Lung microvascular endothelial cell (primary cell): ENCODE results near the gene SIRT7. TPM values are rescaled to one million over a fixed set of nuclear protein-coding genes. Genes with fewer than 3 reads are reported as not detected.
A peak's percentile ranks its signal among the peaks of the same experiment; 100 is the strongest.

ENCODE experiments used
- DNase-seq, 2 donors: peaks; one replicate each; pipeline versions ENCODE4 v3.0.0 to v3.0.0-alpha.2; 2010; ENCODE audit warnings: low read depth in 2 of 2
- total RNA-seq: library from RNA; depleted of rRNA; stranded (reverse); fragments of >200 nt; gene quantifications from 2 replicates; pipeline ENCODE4 v1.2.1, GENCODE V29; 2014

The SIRT7 gene
- total RNA-seq, 1 donor from 2014 or later, result 13.1 TPM

DNA sequence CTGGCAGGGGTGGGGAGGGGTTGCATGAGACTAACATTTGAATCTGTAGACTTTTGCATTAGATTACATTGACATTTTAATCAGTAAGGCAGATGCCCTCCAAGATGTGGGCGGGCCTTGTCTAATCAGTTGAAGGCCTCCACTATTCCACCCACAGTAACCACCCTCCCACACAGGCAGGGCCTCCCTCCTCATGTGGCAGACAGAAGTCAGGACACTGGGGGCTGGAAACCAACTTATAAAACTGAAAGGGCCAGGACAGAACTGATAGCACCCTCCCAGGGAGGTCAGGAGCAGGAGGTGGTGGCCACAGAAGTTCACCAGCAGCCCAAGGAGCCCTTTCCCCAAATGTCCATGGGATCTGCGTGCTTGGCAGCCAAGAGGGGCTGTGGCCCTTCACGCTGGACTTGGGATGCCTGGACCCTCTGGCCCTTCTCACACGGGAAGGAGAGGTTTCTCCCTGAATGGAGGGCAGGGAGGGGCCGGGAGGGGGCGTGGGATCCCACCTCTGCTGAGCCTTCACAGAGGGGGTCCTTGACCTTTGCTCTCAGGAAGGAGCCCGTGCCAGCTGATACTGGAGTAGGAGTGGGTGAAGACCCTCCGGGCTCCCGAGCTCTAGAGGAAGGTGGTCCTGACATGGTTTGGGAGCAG lies 14.5 kb upstream of the SIRT7 start:
- no peak for DNase-seq

DNA sequence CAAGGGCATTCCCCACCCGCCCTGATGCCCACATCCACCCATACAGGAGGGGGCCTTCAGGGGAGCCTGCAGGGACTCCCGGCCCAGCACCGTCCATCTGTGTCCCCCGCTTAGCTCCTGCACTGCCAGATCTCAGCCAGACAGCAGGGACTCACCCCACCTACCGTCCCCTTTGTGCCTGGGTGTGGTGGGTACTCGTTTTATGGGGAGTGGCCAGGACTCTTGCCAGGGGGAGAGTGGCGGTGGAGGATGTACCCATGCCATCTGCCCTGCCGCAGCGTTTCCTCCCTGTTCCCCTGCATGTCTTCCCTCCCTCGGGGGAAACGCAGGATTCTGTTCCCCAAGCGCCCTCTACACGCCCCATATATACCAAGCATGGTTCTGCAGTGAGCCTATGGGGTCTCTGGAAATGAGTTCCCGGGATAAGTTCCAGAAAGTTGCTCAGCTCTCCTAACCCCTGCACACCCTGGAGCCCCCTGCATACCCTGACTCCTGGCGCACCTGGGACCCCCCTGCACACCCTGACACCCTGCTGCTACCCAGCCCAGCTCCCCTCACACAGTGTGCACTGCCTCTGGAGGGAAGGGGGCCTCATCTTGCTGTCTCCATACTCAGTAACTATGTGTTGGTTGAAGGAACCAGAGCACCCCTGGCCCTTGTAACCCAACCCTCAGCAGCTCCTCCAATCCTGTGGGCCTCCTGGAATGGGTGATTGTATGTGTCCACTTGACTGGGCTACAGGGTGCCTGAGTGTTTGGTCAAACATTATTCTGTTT lies 13.8 kb upstream of the SIRT7 start:
- no peak for DNase-seq

DNA sequence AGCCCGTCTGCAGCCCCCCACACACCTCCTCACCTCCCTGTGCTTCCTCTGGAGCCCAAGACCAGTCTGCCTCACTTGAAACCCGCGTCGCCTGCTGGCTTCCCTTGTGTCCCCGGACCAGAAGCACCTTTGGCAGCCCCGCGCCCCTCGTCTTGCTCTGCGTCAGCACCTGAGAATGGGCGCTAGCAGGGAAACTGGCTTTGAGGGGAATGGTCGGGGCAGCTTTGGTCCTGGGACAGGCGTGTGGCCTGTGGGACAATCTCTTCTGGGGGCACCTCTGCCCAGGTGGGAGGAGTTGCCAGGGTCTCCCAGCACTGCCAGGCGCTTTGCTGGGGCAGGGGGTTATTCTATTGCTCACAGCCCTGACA lies 13.2 kb upstream of the SIRT7 start:
- no peak for DNase-seq

DNA sequence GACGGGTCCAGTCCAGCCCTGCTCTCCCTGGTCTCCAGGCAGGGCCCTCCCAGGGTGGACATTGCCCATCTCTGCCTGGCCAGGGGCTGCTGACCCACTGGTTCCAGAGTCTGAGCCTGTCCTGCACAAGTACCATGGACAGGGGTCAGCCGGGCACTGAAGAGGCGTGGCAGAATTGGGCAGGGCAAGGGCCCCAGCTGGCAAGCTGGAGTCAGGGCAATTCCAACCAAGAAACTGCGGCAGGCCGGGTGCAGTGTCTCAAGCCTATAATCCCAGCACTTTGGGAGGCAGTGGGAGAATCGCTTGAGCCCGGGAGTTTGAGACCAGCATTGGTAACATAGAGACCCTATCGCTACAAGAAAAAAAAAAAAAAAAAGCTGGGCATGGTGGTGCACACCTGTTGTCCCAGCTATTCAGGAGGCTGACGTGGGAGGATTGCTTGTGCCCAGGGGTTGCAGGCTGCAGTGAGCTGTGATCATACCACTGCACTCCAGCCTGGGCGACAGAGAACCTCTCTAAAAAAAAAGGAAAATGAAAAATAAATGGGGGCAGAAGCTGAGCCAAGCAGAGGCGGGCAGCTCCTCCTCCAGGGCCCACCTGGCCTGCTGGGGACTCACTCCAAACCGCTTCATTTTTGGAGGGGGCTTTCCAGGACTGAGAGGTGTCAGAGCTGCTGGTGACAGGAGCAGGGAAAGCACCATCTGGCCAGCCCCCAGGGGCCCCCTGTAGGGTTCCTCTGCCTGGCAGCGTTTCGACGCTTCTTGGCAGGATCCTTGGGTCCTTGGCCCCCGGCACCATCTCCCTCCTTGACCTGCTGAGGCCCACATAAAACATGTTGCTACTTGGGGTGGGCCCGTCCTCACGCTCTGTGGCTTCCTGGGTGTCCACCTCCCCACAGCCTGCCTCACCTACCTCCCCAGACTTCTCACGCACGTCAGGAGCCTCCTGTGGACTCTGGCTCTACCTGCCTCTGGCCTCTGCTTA lies 12.5 kb upstream of the SIRT7 start:
- no peak for DNase-seq

DNA sequence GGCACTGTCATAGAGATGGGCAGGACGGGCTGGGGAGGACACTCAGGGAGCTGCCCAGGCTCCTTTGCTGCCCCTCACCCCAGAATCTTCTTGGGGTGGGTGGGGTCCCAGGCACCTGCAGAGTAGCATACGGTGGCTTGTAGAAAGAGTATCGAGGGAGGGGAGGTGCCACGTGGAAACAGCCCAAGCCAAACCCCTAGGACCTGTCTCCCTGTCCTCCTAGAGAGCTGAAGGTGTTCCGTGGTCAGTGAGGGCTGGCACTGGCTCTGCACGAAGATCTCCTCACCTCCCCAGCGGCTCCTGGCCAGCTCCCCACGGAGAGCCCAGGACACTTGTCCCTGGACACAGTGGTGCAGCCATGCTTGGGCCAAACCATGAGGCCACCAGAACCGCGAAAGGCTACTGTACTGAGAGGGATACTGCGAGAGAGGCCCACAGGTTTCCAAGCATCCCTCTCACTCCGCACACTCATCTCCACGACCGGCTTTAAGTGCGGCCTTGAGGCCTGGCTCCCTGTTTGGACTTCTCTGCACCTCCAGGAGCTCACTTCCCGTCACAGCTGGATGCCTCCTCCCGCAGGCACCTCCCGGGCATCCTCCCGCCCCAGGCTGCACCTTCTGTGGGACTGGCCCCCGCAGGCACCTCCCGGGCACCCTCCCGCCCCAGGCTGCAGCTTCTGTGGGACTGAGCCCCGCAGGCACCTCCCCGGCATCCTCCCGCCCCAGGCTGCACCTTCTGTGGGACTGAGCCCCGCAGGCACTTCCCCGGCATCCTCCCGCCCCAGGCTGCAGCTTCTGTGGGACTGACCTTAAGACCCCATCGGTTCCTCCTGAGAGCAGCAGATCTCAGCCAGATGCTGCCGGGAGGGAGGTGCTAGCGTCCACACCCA lies 11.5 kb upstream of the SIRT7 start:
- DNase-seq, result no peak

DNA sequence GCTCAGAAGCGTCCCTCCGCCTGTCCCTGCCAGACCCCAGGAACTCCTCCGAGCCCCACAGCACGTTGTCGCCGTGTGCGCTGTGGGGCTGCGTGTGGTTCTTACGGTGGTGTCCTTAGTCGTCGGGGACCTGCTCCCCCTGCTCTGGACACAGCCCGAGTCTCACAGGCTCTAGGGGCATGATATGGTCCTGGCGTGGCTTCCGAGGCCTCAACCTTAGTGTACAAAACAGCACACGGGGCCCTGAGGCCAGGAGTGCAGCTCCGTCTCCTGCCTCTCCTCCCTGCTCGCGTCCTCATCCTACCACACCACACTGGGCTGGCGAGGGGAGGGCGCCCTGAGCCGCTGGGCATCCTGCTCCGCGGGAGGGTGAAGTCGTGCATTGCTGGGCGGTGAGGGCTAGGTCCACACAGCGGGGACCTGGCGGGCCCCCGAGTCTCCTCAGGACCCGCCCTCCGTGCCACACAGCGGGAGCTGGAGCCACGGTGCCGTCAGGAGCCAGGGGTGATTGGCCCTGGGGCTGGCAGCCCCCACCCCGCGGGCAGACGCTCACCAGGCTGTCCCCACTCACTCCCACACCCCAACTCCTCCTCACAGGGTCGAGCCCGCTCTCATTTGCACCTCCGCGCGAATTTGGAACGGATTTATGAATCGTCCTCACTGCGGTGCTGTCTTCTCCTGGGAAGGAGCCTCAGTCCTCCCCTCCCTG lies 10.7 kb upstream of the SIRT7 start:
- DNase-seq, result no peak

DNA sequence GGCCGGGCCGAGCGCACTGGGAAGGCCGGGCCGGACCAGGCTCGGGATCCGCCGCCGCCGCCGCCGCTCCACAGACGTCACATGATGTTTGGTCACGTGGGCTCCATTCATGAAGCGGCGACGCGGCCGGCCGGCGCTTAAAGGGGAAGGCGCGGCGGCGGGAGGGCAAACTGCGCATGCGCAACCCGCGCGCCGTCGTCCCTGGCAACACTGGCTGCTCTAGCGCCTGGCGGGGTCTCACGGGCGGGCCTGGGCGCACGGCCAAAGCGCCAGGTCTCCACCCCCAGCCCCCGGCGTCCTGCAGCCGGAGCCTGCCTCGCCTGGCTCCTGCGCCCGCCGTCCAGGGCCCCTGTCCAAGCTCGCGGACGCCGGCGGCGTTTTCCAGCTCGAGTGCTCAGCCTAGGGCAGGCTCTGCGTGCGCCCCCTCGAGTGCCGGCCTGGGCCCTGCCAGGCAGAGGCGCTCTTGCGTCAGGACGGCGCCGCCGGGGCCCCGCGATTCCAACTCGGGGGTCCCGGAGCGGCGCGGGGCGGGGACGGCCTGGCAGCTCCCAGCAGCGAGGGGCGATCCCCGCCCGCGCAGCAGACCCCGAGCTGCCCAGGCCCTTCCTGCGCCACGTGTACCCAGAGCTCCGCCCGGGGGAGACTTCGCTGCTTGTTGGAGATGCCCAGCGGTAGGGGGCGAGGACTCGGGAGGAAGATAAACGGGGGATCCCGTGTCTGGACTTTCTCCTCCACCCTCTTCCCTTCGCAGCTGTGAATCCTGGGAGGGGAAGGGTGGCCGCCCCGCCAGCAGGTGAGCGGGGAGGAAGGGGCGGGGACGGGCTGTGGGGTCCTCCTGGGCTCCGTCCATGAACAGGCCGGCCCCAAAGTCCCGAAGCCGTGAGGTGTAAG lies 9.9 kb upstream of the SIRT7 start, which contains the start of gene MAFG:
Gene MAFG, minus strand, starts transcription at position 83 of the 891 bp plus-strand sequence. CDS start 4,550 bp downstream, outside the sequence.
- DNase-seq, result peak; percentile 95 to 98

DNA sequence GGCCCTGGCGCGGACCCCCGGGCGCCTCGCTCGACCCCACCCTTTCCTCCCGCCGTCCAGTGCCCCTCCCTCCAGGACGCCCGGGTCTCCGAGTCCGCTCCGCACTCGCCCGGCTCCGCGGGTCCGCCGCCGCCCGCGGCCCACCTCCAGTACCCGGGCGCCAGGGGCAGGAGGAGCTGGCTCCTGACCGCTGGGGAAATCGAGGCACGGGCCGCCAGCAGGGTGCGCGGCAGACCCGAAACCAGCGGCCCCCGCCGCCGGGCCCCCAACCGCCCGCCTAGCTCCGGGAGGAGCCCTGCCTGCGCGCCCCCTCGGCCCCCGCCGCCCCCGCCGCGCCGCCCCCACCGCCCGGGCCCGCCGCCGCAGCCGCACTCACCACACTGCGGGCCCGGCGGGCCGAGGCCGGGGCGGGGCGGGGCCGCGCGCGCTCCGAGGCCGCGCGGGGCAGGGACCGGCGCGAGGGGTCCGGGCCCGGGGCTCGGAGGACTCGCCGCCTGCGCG lies 9.2 kb upstream of the SIRT7 start:
- DNase-seq, result no peak

DNA sequence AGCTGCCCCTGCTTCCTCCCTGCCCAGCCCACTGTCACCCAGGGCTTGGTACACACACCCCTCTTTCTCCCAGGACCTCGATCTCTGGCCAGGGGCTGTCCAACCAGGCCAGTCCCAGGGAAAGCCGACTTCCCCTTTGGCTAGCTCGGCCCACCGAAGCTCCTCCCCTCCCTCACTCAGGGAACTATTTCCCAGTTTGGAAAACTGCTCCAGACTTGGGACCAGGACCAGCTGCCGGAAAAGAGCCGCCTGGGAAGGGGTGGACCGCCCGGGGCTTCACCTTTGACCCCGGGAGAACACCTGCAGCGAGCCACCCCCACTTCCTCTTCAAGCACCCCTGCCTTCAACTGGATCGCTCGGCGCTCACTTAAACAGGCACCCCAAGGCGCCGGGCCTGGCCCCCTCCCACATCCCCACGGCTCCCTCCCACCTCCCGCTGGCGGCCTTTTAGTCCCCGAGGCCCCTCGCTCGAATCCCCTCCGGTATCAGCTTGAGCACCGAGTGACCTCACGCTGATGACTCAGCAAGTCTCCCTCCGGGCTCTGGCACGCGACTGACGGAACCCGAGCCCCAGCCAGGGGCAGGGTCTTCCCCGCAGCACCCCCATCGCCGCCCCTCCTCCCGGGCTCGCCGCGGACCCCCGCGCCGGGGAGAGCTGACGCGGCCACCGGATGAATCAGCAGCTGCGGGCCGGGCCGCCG lies 8.6 kb upstream of the SIRT7 start:
- peak; percentile 82 for DNase-seq

DNA sequence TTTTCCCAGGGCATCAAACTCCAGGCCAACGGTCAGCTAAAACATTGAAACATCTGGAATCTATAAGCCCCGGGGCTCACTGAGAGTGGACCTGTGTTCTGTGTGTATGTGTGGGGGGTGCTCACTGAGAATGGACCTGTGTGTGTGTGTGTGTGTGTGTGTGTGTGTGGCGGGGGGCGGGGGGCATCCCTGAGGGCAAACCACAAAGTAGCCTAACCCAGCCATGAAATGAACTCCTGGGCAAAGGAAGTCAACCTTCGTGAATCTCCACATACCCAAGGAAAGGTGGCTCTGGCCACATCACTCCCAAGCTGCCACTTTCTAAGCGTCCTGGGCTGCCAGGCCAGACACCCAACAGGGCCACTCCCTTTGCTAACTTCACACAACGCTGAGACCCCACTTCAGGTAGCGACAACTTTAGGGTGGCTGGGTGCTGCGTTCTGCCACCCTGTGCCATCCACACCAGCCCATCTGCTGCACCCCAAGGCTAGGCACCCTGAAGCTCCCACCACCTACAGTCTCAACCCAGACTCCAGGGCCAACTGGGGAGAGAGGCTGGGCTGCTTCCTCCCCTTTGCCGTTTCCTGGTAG lies 8.0 kb upstream of the SIRT7 start:
- DNase-seq, result no peak

DNA sequence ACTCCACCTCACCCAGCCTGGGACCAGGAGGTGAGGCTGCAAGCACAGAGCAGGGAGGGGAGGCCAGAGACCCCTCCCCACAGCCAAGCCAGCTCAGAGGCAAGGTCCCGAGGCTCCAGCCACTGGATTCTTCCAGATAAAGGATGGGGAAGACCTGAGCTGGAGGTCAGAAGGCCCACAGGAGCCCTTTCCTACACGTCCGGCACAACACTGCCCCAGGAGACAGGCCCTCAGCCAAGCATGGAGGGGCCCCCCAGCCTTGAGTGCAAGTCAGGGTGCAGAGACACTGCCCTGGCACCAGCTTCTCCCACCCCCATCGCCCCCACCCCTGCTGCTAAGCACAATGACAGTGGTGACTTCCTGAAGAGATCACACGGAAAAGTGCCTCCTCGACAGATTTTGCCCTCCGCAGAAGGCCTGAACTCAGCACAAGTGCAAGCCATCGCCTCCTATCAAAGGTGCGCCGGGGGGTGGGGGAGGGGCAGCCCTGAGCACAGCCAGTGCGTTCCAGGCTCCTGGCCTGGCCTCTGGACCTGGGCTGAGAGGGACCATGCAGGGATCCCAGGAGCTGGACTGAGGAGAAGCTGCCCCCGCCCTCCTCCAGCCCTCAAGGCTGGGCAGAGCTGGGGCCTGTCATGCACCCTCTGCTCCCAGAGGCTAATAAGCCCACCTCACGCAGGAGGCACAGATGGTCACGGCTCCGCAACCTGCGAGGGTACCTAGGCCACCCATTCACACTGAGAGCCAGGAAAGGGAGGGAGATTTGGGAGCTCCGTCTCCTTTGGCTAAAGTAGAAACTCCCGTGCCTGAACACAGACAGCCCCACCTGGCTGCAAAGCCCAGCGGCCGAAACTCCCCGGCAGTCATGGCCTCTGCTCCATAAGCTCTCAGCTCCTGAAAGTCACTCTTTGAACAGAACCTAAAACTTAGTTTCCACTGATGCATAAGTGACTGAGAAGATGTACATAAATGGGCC lies 6.9 kb upstream of the SIRT7 start:
- no peak for DNase-seq

DNA sequence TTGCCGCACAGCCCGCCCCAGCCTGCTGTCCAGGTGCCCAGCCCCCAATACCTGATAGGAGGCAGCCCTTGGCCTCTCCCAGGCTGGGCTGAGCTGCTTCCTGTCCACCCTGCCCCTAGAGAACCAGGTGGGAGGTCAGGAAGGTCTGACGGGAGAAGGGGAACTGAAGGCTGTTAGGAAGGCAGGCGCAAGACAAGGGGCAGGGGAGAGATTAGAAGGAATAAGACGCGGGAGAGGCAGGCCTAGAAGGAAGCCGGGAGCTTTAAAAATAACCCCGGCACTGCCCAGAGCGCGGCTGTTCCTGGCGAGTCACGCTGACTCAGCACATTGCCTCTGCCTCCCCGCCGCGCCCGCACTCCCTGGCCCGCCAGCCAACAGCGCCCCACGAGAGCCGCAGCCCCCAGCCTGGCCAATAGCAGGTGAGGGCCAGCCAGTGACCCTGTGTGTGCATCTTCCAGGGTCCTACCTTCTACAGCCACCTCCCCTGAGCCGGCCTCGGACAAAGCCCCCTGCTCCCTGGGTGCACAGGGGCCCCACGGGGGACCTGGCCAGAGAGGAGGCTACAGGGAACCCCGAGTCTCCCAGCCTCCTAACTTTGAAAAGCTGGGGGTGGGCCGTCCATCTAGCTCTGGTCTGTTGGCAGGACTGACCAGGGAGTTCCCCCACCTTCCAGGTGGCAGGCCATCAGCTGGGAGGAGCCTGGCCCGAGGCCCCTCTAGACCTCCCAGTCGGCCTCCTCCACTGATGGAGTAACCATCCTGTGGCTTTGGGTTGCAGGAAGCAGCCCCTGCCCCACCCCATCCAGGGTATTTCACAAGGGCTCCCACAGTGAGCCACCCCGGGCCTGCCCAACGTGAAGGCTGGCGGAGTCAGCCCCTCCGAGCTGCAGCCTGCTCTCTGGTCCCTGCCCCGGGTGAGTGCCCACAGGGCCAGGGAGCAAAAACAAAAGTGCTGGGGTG lies 5.6 kb upstream of the SIRT7 start:
- peak; percentile 49 to 64 for DNase-seq

DNA sequence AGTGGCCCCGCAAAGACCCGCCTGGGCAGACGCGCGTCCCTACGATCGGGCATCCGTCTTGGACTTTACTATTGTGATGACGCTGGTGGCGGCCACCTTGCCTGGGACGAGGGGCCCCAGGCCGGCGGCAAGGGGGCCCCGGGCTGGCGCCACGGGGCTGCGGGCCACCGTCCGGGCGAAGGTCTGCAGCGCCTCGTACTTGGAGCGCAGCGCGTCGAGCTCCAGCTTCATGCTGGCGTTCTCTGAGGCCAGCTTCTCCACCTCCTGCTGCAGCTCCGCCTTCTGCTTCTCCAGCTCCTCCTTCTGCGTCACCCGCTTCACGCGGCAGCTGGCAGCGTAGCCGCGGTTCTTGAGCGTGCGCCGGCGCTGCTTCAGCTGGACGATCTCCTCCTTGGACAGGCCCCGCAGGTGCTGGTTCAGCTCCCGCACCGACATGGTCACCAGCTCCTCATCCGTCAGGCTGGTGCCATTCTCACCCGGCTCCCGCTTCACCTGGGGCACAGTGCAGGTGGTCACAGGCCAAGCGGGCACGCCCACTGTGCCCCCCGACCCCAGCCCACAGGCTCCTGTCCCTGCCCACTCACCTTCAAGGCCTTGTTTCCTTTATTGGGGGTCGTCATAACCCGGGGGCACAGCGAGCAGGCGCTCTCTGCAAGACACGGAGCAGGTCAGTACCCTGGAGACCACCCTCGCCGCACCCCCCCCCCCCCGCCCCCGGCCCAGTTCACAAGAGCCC lies 4.8 kb upstream of the SIRT7 start:
- DNase-seq, result no peak

DNA sequence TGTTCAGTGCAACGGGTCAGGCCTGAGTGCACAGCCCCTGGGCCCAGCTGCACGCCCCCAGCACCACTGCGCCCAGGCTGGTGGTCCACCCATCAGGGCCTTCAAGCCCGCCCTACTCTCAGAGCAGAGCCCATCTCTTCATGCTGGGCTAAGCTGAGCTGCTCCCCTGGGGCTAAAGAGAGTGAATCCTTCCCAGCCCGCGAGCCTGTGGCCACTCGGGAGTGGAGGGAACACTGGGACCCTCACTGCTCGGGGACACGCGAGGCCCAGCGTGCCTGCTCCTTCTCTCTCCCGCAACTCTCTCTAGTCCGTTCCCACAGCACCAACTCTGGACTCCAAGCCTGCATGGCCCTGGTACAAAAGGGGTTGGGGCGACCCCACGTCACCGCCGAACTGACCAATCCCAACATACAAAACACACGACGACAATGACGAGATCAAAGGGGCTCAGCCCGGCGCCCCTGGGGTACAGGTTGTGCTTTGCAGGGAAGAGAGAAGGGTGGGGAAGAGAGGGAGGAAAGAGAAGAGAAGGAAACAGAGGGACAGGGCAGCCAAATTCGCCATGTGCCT lies 4.1 kb upstream of the SIRT7 start:
- no peak for DNase-seq

DNA sequence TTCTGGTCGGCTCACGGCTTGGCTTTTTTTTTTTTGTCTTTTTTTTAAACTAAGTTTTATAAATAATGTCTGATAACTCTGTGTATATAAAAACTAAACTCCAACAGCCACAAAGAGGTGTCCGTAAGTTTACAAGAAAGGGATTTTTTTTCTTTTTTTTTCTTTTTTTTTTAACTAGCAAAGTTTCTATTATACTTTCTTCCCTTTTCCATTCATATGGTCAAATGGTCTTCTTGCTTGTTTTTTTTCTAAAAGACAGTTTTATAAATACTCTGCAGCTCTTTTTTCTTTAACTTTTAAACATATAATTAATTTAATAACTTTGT lies 3.5 kb upstream of the SIRT7 start:
- no peak for DNase-seq
